Ishikawa (cell line): ENCODE results near the gene PRG3.

Experiments
- CEBPB ChIP-seq: IDR thresholded peaks from 2 replicates; pipeline ENCODE4 v1.6.1; 2012
- CREB1 ChIP-seq: IDR thresholded peaks from 2 replicates; pipeline ENCODE4 v1.6.1; 2012; ENCODE audit warnings: low read depth
- EGR1 ChIP-seq: IDR thresholded peaks from 2 replicates; pipeline ENCODE4 v1.6.1; 2012
- EP300 ChIP-seq: IDR thresholded peaks from 2 replicates; pipeline ENCODE4 v1.6.1; 2012; ENCODE audit warnings: borderline replicate concordance
- FOXM1 ChIP-seq: IDR thresholded peaks from 2 replicates; pipeline ENCODE4 v1.6.1; 2012; ENCODE audit warnings: low read depth, borderline replicate concordance
- RAD21 ChIP-seq: IDR thresholded peaks from 2 replicates; pipeline ENCODE4 v1.6.1; 2012; ENCODE audit warnings: low read depth
- TAF1 ChIP-seq: IDR thresholded peaks from 2 replicates; pipeline ENCODE4 v1.6.1; 2012; ENCODE audit warnings: low read depth, mild to moderate bottlenecking
- YY1 ChIP-seq: IDR thresholded peaks from 2 replicates; pipeline ENCODE4 v1.6.1; 2012; ENCODE audit warnings: low read depth

DNA sequence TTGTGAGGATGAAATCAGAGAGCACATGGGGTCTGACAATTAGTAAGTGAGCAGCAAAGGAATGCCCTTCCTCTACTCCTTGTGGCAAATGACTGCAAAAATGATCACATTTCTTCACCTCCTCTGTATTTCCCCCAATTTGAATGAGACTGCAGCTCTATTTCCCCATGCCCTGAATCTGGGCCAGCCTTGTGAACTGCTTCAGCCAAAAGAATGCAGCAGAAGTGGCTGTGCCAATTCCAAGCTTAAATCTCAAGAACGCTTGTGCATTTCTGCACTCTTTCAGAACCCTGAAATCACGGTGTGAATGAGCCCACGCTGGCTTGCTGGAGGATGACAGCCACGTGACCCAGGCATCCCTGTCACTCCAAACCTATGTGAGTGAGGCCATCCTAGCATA lies 36.1 kb upstream of the PRG3 start:
- TF ChIP-seq EGR1 (no peak), RAD21 (no peak), CEBPB (no peak), FOXM1 (no peak), CREB1 (no peak), TAF1 (no peak), EP300 (no peak), YY1 (no peak)
